Naive thymus-derived CD4-positive, alpha-beta T cell (primary cell): ENCODE data around the gene RNF14. TPM values are rescaled to one million over a fixed set of nuclear protein-coding genes. Genes with fewer than 3 reads are reported as not detected.
"Not testable (repeated sequence)": the region's sequence is repeated elsewhere in the genome, so short reads cannot be mapped to it uniquely, and the experiment has no call there.

Experiments used
- ATAC-seq: fragments of 150-1000 bp; cut with Tn5 transposase; 2 replicates; pipeline ENCODE4 v1.10.0; 2021; ENCODE audit warnings: mild to moderate bottlenecking, moderate library complexity
- CTCF ChIA-PET: fragments of 350-600 bp; sonication (Branson Sonifier 250); formaldehyde crosslinking; loops from one replicate; lab custom pipeline; 2021; ENCODE audit warnings: antibody characterized with exemption; lab: Charles Lee
- POLR2A ChIA-PET: fragments of 350-600 bp; sonication (Branson Sonifier 250); formaldehyde crosslinking; loops from one replicate; lab custom pipeline; 2021; ENCODE audit warnings: antibody characterized with exemption, inconsistent platforms; lab: Charles Lee
- DNase-seq, 9 donors: peaks; one replicate each; pipeline versions ENCODE4 v3.0.0 to v3.0.0-alpha.2; 2020 to 2022; ENCODE audit warnings: mixed read lengths in 1 of 9
- H3K27ac ChIP-seq: one replicate; pipeline ENCODE4 v1.7.0; 2013; ENCODE audit warnings: mild to moderate bottlenecking, low read depth, low read length, moderate library complexity
- H3K27me3 ChIP-seq, 2 donors: one replicate each; pipeline ENCODE4 v1.7.0; 2013; ENCODE audit warnings: low read length in 2 of 2, mild to moderate bottlenecking in 2 of 2, moderate library complexity in 2 of 2; ENCODE audit not compliant: control insufficient read depth in 2 of 2, insufficient read depth in 2 of 2
- H3K36me3 ChIP-seq, 3 experiments: 1 replicate in 2 of 3; 2 replicates in 1 of 3; pipeline ENCODE4 v1.7.0; 2013; ENCODE audit warnings: low read length in 3 of 3, mild to moderate bottlenecking in 3 of 3, moderate library complexity in 1 of 3; ENCODE audit not compliant: insufficient read depth in 3 of 3, control insufficient read depth in 2 of 3
- H3K4me1 ChIP-seq, 2 donors: one replicate each; pipeline ENCODE4 v1.7.0; 2013; ENCODE audit warnings: low read length in 2 of 2, mild to moderate bottlenecking in 2 of 2, moderate library complexity in 1 of 2; ENCODE audit not compliant: control insufficient read depth in 2 of 2, insufficient read depth in 2 of 2
- H3K4me3 ChIP-seq: 2 replicates; pipeline ENCODE4 v1.7.0; 2013; ENCODE audit warnings: mild to moderate bottlenecking, low read length
- H3K9me3 ChIP-seq, 3 experiments: 1 replicate in 2 of 3; 2 replicates in 1 of 3; pipeline ENCODE4 v1.7.0; 2013; ENCODE audit warnings: low read length in 3 of 3; ENCODE audit not compliant: control insufficient read depth in 2 of 3
- H3K27ac Mint-ChIP-seq, 9 donors: one replicate each; pipeline ENCODE4 v1.8.0; 2020 to 2022; ENCODE audit warnings: mixed read lengths in 9 of 9, mild to moderate bottlenecking in 8 of 9, moderate library complexity in 5 of 9, inconsistent platforms in 2 of 9
- H3K27me3 Mint-ChIP-seq, 5 donors: one replicate each; pipeline ENCODE4 v1.8.0; 2021 to 2022; ENCODE audit warnings: mixed read lengths in 5 of 5, mild to moderate bottlenecking in 1 of 5
- H3K36me3 Mint-ChIP-seq, 5 donors: one replicate each; pipeline ENCODE4 v1.8.0; 2020 to 2022; ENCODE audit warnings: mixed read lengths in 5 of 5, mild to moderate bottlenecking in 3 of 5, inconsistent platforms in 1 of 5
- H3K4me1 Mint-ChIP-seq, 7 donors: one replicate each; pipeline ENCODE4 v1.8.0; 2020 to 2022; ENCODE audit warnings: mixed read lengths in 7 of 7, mild to moderate bottlenecking in 3 of 7, inconsistent platforms in 1 of 7
- H3K4me3 Mint-ChIP-seq, 10 donors: one replicate each; pipeline ENCODE4 v1.8.0; 2020 to 2022; ENCODE audit warnings: mild to moderate bottlenecking in 10 of 10, mixed read lengths in 10 of 10, moderate library complexity in 6 of 10, inconsistent platforms in 2 of 10
- H3K9me3 Mint-ChIP-seq, 11 donors: one replicate each; pipeline ENCODE4 v1.8.0; 2020 to 2022; ENCODE audit warnings: mixed read lengths in 11 of 11, mild to moderate bottlenecking in 4 of 11, inconsistent platforms in 1 of 11, moderate library complexity in 1 of 11
- intact Hi-C, 2 donors: fragments of 100-400 bp; cut with micrococcal nuclease; formaldehyde crosslinking; loops; one replicate each; pipeline ENCODE4 v1.15.1; 2023
- polyA plus RNA-seq, 2 donors: library from polyadenylated mRNA; unstranded; fragments of 300-500 nt; fragmentation: Illumina TruSeq; gene quantifications; one replicate each; pipeline ENCODE4 v1.2.3, GENCODE V29; 2021
- total RNA-seq, 6 experiments: library from RNA in 5 of 6; stranded (reverse) in 5 of 6; gene quantifications; 1 replicate in 5 of 6; 2 replicates in 1 of 6; pipeline ENCODE4 v1.2.3 and lab custom pipeline; 2021 to 2026

Gene RNF14
- total RNA-seq: 10 to 100 TPM; 14.7 to 32.0 (median 24.8) TPM
- polyA plus RNA-seq: 10 to 100 TPM; 33.0 to 40.2 TPM
- total RNA-seq (lab: John Stamatoyannopoulos, UW): 15.3 reads per million, percentile 45 among the genes with 10 or more reads in this experiment

GRCh38 chr5:141968914-141969608 lies at the start of gene RNF14:
TSS of gene RNF14 (plus strand) at chr5:141969105. CDS start at chr5:141973589, 4,484 bp downstream.
- Mint-ChIP-seq H3K27ac (peak within 1 kb of the TSS; percentile 92 to 98 (median 97)), H3K27me3 (peaks cover 0 to 2% (median 0%) of the 10 kb centered on the region in 5 donors), H3K36me3 (peaks cover 3 to 15% (median 7%) of the 10 kb centered on the region in 5 donors), H3K4me1 (peaks cover 12 to 47% (median 40%) of the 10 kb centered on the region in 7 donors), H3K9me3 (no peaks in the 10 kb centered on the region), H3K4me3 (peak within 1 kb of the TSS; percentile 88 to 97 (median 94))
- Histone ChIP-seq H3K9me3 (no peaks in the 10 kb centered on the region), H3K4me3 (peak within 1 kb of the TSS; percentile 69), H3K27me3 (no peaks in the 10 kb centered on the region), H3K27ac (peak within 1 kb of the TSS; percentile 94), H3K4me1 (peaks cover 13 to 18% of the 10 kb centered on the region in 2 donors), H3K36me3 (peaks cover 0 to 3% (median 0%) of the 10 kb centered on the region in 3 experiments)
- intact Hi-C loops: loop anchor here (1.0 to 10.0 kb wide), 15 partner anchors 9 to 803 kb away; partner anchors contain the start of genes DELE1 (in 2 of the 2), NDFIP1 (in 2 of the 2), ARHGAP26 (in 1 of the 2) and TAF7 (in 1 of the 2)
- POLR2A ChIA-PET: interaction anchor here (0.5 to 3.3 kb wide), 30 partner anchors 8 to 422 kb away, joined by 3 to 55 read pairs (median 4); partner anchors contain the start of genes DELE1, FCHSD1, GNPDA1 and NDFIP1
- DNase-seq: peak; percentile 90 to 96 (median 92)
- ATAC-seq: peak; percentile 97
- CTCF ChIA-PET: interaction anchor here (0.5 to 2.3 kb wide), 28 partner anchors 9 to 811 kb away, joined by 3 to 40 read pairs (median 3); partner anchors contain the start of genes FCHSD1, GNPDA1, PCDH1 and PCDH12

DNA sequence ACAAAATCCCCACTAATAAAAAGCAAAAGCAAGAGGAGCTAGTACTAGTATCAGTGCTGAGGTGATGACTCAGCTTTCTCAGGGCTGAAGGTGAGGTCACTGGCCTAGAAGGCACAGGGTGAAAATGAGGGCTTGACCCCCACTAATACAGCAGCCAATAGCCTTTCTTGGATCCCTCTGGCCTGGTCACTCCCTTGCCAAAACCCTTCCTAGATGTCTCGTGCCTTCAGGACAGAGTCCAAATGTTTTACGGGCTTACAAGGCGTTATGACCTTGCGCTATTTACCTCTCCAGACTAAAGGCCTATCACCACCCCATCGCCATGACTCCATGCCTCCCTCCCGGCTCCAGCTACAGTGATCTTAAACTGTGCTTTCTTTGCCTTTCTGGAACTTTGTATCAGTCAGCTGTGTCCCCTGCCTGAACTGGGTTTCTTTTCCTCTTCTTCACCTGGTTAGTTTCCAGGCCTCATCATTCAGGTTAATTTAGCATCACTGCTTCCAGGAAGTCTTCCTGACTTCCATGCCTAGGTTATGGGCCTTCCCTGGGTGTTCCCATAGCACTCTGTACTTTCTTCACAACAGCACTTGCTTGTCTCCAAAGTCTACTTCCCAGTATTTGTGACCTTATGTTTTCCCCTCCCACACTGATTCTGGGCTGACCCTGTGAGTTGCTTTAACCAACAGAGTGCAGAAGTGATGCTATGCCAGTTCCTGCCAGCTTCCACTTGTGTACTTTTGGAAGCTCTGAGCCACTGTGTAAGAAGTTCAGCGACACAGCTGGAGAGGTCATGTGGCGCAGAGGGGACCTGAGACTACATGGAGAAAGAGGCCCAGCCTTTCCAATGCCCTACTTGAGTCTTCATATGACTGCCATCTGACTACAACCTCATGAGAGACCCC lies 49.4 kb upstream of the RNF14 start:
- POLR2A ChIA-PET: no interaction called here
- DNase-seq (no peak), ATAC-seq (no peak)
- H3K27ac Mint-ChIP-seq: no peak overlapping the region
- H3K9me3 Mint-ChIP-seq: no peaks in the 10 kb centered on the region
- no peaks in the 10 kb centered on the region for H3K9me3 ChIP-seq
- peaks cover 7 to 29% (median 11%) of the 10 kb centered on the region in 5 donors for H3K27me3 Mint-ChIP-seq
- H3K27ac ChIP-seq: no peak overlapping the region
- peaks cover 9 to 12% of the 10 kb centered on the region in 2 donors for H3K4me1 ChIP-seq
- H3K4me3 ChIP-seq: no peak overlapping the region
- intact Hi-C loops: loop anchor here (5.0 kb wide), 4 partner anchors 93 to 853 kb away; partner anchors contain the start of genes NDFIP1 (in 2 of the 2), ARHGAP26 (in 1 of the 2) and GNPDA1 (in 1 of the 2)
- H3K36me3 ChIP-seq: no peaks in the 10 kb centered on the region
- peaks cover 8 to 31% (median 19%) of the 10 kb centered on the region in 7 donors for H3K4me1 Mint-ChIP-seq
- CTCF ChIA-PET: interaction anchor here (1.4 to 2.0 kb wide), 2 partner anchors 41 to 227 kb away, joined by 3 to 9 read pairs; no protein-coding TSS in a partner anchor
- peaks cover 0 to 5% (median 2%) of the 10 kb centered on the region in 5 donors for H3K36me3 Mint-ChIP-seq
- H3K27me3 ChIP-seq: no peaks in the 10 kb centered on the region
- no peak overlapping the region for H3K4me3 Mint-ChIP-seq

- Histone ChIP-seq H3K4me1 (peaks cover 10 to 14% of the 10 kb centered on the region in 2 donors), H3K27ac (no peak overlapping the region), H3K9me3 (no peaks in the 10 kb centered on the region), H3K4me3 (no peak overlapping the region), H3K36me3 (peaks cover 0 to 6% (median 0%) of the 10 kb centered on the region in 3 experiments), H3K27me3 (no peaks in the 10 kb centered on the region)
- POLR2A ChIA-PET: no interaction called here
- peaks cover 0 to 16% (median 0%) of the 10 kb centered on the region in 5 donors for H3K27me3 Mint-ChIP-seq
- H3K27ac Mint-ChIP-seq: no peak overlapping the region
- H3K36me3 Mint-ChIP-seq: peaks cover 4 to 10% (median 7%) of the 10 kb centered on the region in 5 donors
- DNase-seq (no peak), ATAC-seq (no peak)
- H3K9me3 Mint-ChIP-seq: no peaks in the 10 kb centered on the region
- peak overlapping the region in 2 of 10 donors; percentile 9 to 21 for H3K4me3 Mint-ChIP-seq
- peaks cover 14 to 31% (median 23%) of the 10 kb centered on the region in 7 donors for H3K4me1 Mint-ChIP-seq
- CTCF ChIA-PET: interaction anchor here (0.9 to 2.0 kb wide), 3 partner anchors 20 to 229 kb away, joined by 3 to 9 read pairs (median 3); no protein-coding TSS in a partner anchor
- intact Hi-C loops: loop anchor here (5.0 kb wide), 4 partner anchors 92 to 852 kb away; partner anchors contain the start of genes NDFIP1 (in 2 of the 2), ARHGAP26 (in 1 of the 2) and GNPDA1 (in 1 of the 2)
Measured at GRCh38 chr5:141920771-141921170, 48.1 kb upstream of the RNF14 start.

- not testable (repeated sequence) for ATAC-seq, H3K9me3 ChIP-seq, H3K27me3 Mint-ChIP-seq, DNase-seq, H3K27me3 ChIP-seq, H3K9me3 Mint-ChIP-seq
- peaks cover 13 to 25% (median 23%) of the 10 kb centered on the region in 5 donors for H3K36me3 Mint-ChIP-seq
- peaks cover 10 to 14% of the 10 kb centered on the region in 2 donors for H3K4me1 ChIP-seq
- H3K27ac ChIP-seq: peak overlapping the region; percentile 98
- peaks cover 23 to 47% (median 35%) of the 10 kb centered on the region in 7 donors for H3K4me1 Mint-ChIP-seq
- peak overlapping the region; percentile 87 to 99 (median 98) for H3K27ac Mint-ChIP-seq
- peak overlapping the region; percentile 81 for H3K4me3 ChIP-seq
- intact Hi-C loops: loop anchor here (1.0 to 5.0 kb wide), 12 partner anchors 44 to 849 kb away; partner anchors contain the start of genes FCHSD1 (in 2 of the 2), NDFIP1 (in 2 of the 2), RNF14 (in 2 of the 2) and ARHGAP26 (in 1 of the 2)
- H3K36me3 ChIP-seq: peaks cover 9 to 26% (median 12%) of the 10 kb centered on the region in 3 experiments
- H3K4me3 Mint-ChIP-seq: peak overlapping the region; percentile 88 to 98 (median 94)
- POLR2A ChIA-PET: interaction anchor here (0.8 to 2.4 kb wide), 22 partner anchors 8 to 602 kb away, joined by 3 to 20 read pairs (median 4); partner anchors contain the start of genes FCHSD1, HDAC3, RELL2 and RNF14
- CTCF ChIA-PET: interaction anchor here (0.7 to 2.3 kb wide), 6 partner anchors 32 to 239 kb away, joined by 3 to 11 read pairs (median 3); partner anchors contain the start of gene PCDH1
Measured at GRCh38 chr5:141922827-141923447, 46.0 kb upstream of the RNF14 start.
